ENCODE data around the gene LIG3. TPM values are rescaled to one million over a fixed set of nuclear protein-coding genes. Genes with fewer than 3 reads are reported as not detected.

LIG3 gene
- total RNA-seq, 1 donor from 2014 or later = 30.7 TPM

- H3K4me3 Mint-ChIP-seq (ENCODE audit: unreplicated experiment) = no peak overlapping the region
- H3K27me3 ChIP-seq (ENCODE audit: insufficient read depth, low read length) = no peaks in the 10 kb centered on the region
- no peaks in the 10 kb centered on the region for H3K4me1 ChIP-seq (ENCODE audit: insufficient read depth, low read length)
- H3K27ac Mint-ChIP-seq (ENCODE audit: unreplicated experiment) = no peak overlapping the region
- FAIRE-seq (no peak), DNase-seq (ENCODE audit: low read depth) (no peak)
- no peaks in the 10 kb centered on the region for H3K79me2 ChIP-seq (ENCODE audit: insufficient read depth, low read length)
- H3K9me3 ChIP-seq (ENCODE audit: insufficient read depth, low read depth, low read length) = no peaks in the 10 kb centered on the region
- H4K20me1 ChIP-seq (ENCODE audit: insufficient read depth, low read length) = no peaks in the 10 kb centered on the region
- no peak overlapping the region for H3K9ac ChIP-seq (ENCODE audit: low read length)
- peaks cover 24% of the 10 kb centered on the region for H3K36me3 Mint-ChIP-seq (ENCODE audit: low read depth, unreplicated experiment)
- no peak overlapping the region for H3K4me2 ChIP-seq (ENCODE audit: low read length)
- H3K4me1 Mint-ChIP-seq (ENCODE audit: low read depth, unreplicated experiment) = no peaks in the 10 kb centered on the region
- H2AFZ ChIP-seq (ENCODE audit: low read depth, low read length) = no peak overlapping the region
- TF ChIP-seq CTCF (IDR thresholded peaks at IDR 0.05; ENCODE audit: insufficient read depth, low read depth, low read length) = no peak
- TF ChIP-seq EZH2 (IDR thresholded peaks at IDR 0.05; ENCODE audit: insufficient read depth, low read length) = no peak
- peaks cover 29% of the 10 kb centered on the region for H3K36me3 ChIP-seq (ENCODE audit: insufficient read depth, low read length)
- no peaks in the 10 kb centered on the region for H3K27me3 Mint-ChIP-seq (ENCODE audit: low read depth, unreplicated experiment)
- no peaks in the 10 kb centered on the region for H3K9me3 Mint-ChIP-seq (ENCODE audit: unreplicated experiment)
- no peak overlapping the region for H3K4me3 ChIP-seq (ENCODE audit: insufficient read depth, low read depth, low read length)
- H3K27ac ChIP-seq (ENCODE audit: low read depth, low read length) = no peak overlapping the region
These were observed 31.4 kb downstream of the LIG3 start for GRCh38 chr17:35011671-35012216.

- no peak overlapping the region for H3K4me3 ChIP-seq (ENCODE audit: insufficient read depth, low read depth, low read length)
- no peak for DNase-seq (ENCODE audit: low read depth)
- peaks cover 11% of the 10 kb centered on the region for H3K79me2 ChIP-seq (ENCODE audit: insufficient read depth, low read length)
- H3K9me3 ChIP-seq (ENCODE audit: insufficient read depth, low read depth, low read length) = no peaks in the 10 kb centered on the region
- H3K27me3 ChIP-seq (ENCODE audit: insufficient read depth, low read length) = no peaks in the 10 kb centered on the region
- H3K27ac ChIP-seq (ENCODE audit: low read depth, low read length) = no peak overlapping the region
- no peak overlapping the region for H3K4me2 ChIP-seq (ENCODE audit: low read length)
- peaks cover 27% of the 10 kb centered on the region for H3K36me3 Mint-ChIP-seq (ENCODE audit: low read depth, unreplicated experiment)
- no peak overlapping the region for H2AFZ ChIP-seq (ENCODE audit: low read depth, low read length)
- no peak overlapping the region for H3K9ac ChIP-seq (ENCODE audit: low read length)
- TF ChIP-seq CTCF (IDR thresholded peaks at IDR 0.05; ENCODE audit: insufficient read depth, low read depth, low read length) = no peak
- no peak for TF ChIP-seq EZH2 (IDR thresholded peaks at IDR 0.05; ENCODE audit: insufficient read depth, low read length)
- H3K36me3 ChIP-seq (ENCODE audit: insufficient read depth, low read length) = peaks cover 18% of the 10 kb centered on the region
- H3K9me3 Mint-ChIP-seq (ENCODE audit: unreplicated experiment) = no peaks in the 10 kb centered on the region
- no peak overlapping the region for H3K4me3 Mint-ChIP-seq (ENCODE audit: unreplicated experiment)
- no peaks in the 10 kb centered on the region for H3K27me3 Mint-ChIP-seq (ENCODE audit: low read depth, unreplicated experiment)
- no peak overlapping the region for H3K27ac Mint-ChIP-seq (ENCODE audit: unreplicated experiment)
- no peaks in the 10 kb centered on the region for H3K4me1 ChIP-seq (ENCODE audit: insufficient read depth, low read length)
- no peaks in the 10 kb centered on the region for H4K20me1 ChIP-seq (ENCODE audit: insufficient read depth, low read length)
- FAIRE-seq = no peak
- no peaks in the 10 kb centered on the region for H3K4me1 Mint-ChIP-seq (ENCODE audit: low read depth, unreplicated experiment)
These were observed 36.1 kb downstream of the LIG3 start for GRCh38 chr17:35016369-35016768.

GRCh38 chr17:35017021-35017420, 36.7 kb downstream of the LIG3 start:
- Histone ChIP-seq H4K20me1 (ENCODE audit: insufficient read depth, low read length) (no peaks in the 10 kb centered on the region), H3K27ac (ENCODE audit: low read depth, low read length) (no peak overlapping the region), H3K9me3 (ENCODE audit: insufficient read depth, low read depth, low read length) (no peaks in the 10 kb centered on the region), H3K79me2 (ENCODE audit: insufficient read depth, low read length) (peaks cover 11% of the 10 kb centered on the region), H3K9ac (ENCODE audit: low read length) (no peak overlapping the region), H2AFZ (ENCODE audit: low read depth, low read length) (no peak overlapping the region), H3K27me3 (ENCODE audit: insufficient read depth, low read length) (no peaks in the 10 kb centered on the region), H3K36me3 (ENCODE audit: insufficient read depth, low read length) (peaks cover 18% of the 10 kb centered on the region), H3K4me1 (ENCODE audit: insufficient read depth, low read length) (peaks cover 6% of the 10 kb centered on the region), H3K4me3 (ENCODE audit: insufficient read depth, low read depth, low read length) (no peak overlapping the region), H3K4me2 (ENCODE audit: low read length) (no peak overlapping the region)
- DNase-seq (ENCODE audit: low read depth) (no peak), FAIRE-seq (no peak)
- TF ChIP-seq CTCF (IDR thresholded peaks at IDR 0.05; ENCODE audit: insufficient read depth, low read depth, low read length) = no peak
- TF ChIP-seq EZH2 (IDR thresholded peaks at IDR 0.05; ENCODE audit: insufficient read depth, low read length) = no peak
- Mint-ChIP-seq H3K9me3 (ENCODE audit: unreplicated experiment) (no peaks in the 10 kb centered on the region), H3K36me3 (ENCODE audit: low read depth, unreplicated experiment) (peaks cover 27% of the 10 kb centered on the region), H3K27me3 (ENCODE audit: low read depth, unreplicated experiment) (no peaks in the 10 kb centered on the region), H3K4me3 (ENCODE audit: unreplicated experiment) (no peak overlapping the region), H3K4me1 (ENCODE audit: low read depth, unreplicated experiment) (peaks cover under 1% of the 10 kb centered on the region), H3K27ac (ENCODE audit: unreplicated experiment) (no peak overlapping the region)
